Mucosa of stomach (tissue), 1 donor: ENCODE measurements around the gene AMZ2.
"Not testable (repeated sequence)": the region's sequence is repeated elsewhere in the genome, so short reads cannot be mapped to it uniquely, and the experiment has no call there.

Experiments
- H3K27me3 ChIP-seq: one replicate; pipeline ENCODE4 v1.7.0; 2013; ENCODE audit warnings: mild to moderate bottlenecking, low read length; ENCODE audit not compliant: control insufficient read depth, insufficient read depth
- H3K36me3 ChIP-seq: one replicate; pipeline ENCODE4 v1.7.0; 2013; ENCODE audit warnings: low read length; ENCODE audit not compliant: control insufficient read depth, insufficient read depth
- H3K4me1 ChIP-seq: one replicate; pipeline ENCODE4 v1.7.0; 2013; ENCODE audit warnings: mild to moderate bottlenecking, low read length; ENCODE audit not compliant: control insufficient read depth, insufficient read depth
- H3K4me3 ChIP-seq: one replicate; pipeline ENCODE4 v1.7.0; 2013; ENCODE audit warnings: low read length
- H3K9ac ChIP-seq: one replicate; pipeline ENCODE4 v1.7.0; 2013; ENCODE audit warnings: mild to moderate bottlenecking, low read length, moderate library complexity
- H3K9me3 ChIP-seq: one replicate; pipeline ENCODE4 v1.7.0; 2013; ENCODE audit warnings: mild to moderate bottlenecking, low read length, moderate library complexity; ENCODE audit not compliant: control insufficient read depth
- donor health status: Pancreatic carcinoma.

Gene AMZ2, protein sequence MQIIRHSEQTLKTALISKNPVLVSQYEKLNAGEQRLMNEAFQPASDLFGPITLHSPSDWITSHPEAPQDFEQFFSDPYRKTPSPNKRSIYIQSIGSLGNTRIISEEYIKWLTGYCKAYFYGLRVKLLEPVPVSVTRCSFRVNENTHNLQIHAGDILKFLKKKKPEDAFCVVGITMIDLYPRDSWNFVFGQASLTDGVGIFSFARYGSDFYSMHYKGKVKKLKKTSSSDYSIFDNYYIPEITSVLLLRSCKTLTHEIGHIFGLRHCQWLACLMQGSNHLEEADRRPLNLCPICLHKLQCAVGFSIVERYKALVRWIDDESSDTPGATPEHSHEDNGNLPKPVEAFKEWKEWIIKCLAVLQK

DNA sequence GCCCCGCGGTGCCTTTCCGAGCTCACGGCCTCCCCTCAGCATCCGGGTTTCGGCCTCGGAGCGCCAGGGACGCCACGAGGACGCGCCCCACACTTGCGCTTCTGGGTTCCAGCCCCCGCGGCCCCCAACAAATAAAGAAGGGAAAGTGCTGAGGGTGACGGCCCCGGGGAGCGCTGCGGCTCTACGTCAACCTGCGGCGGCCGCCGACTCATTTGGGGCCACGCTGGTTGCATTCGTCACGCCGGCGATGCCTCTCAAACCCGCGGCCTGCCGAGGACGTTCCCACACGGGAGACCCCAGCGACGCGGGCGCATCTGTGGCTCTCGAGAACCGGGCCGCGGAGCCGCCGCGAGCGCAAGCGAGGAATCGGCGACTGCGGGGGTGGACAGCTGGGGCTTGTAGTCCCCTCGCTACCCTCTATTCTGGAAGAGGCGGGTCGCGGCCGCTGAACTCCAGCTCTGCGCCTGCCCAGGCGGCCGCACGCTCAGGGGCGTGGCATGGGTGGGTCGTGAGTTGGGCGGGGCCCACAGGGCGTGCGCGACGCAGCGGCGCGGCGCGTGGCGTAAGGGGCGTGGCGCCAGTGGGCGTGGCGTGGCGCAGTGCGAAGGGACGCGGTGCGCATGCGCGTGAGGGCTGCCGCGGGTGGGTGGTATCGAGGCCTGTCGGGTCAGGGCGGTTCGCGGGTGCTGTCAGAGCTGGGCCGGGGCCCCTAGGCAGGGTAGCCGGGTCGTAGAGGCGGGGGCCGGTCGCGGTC, at the start of gene AMZ2:
TSS of gene AMZ2 (plus strand) at position 599 of the 754 bp plus-strand sequence. CDS start 2,145 bp downstream, outside the sequence.
- Histone ChIP-seq H3K36me3 (no peaks in the 10 kb centered on the region), H3K9me3 (no peaks in the 10 kb centered on the region), H3K27me3 (no peaks in the 10 kb centered on the region), H3K9ac (peak within 1 kb of the TSS; percentile 97), H3K4me1 (peaks cover 8% of the 10 kb centered on the region), H3K4me3 (peak within 1 kb of the TSS; percentile 83)

DNA sequence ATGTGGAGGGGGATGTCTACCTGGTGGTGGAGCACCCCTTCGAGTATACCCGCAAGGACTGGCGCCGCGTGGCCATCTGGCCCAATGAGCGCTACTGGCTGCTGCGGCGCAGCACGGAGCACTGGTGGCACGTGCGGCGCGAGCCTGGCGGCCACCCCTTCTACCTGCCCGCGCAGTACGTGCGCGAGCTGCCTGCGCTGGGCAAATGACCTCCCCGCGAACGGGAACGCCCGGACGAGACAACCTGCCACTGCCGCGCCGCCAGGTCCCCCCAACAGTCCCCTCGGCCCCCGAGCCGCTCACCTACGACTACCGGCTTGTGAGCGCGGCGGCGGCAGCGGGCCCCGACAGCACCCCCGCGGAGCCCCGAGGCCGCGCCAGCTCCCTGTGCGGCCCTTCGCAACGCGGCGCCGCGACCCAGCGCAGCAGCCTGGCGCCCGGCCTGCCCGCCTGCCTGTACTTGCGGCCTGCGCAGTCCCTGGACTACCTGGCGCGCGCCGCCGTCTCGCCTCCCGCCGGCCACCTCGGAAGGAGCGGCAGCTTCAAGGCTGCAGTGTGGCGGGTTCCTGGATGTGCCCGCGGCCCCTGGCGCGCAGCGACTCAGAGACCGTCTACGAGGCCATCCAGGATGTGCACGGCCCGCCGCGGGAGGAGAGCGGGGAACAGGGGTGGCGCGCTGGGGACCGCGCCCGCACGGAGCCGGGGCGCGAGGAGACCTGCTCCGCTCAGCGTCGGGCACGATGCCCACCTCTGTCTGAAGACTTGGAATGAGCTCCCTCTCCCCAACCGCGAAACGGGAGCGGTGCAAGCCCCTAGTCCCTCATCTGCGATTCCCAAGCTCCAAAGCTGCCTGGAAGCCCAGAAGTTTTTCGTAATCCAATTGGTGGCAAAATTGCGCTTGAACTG, 48.7 kb upstream of the AMZ2 start:
- H3K36me3 ChIP-seq: no peaks in the 10 kb centered on the region
- peaks cover 62% of the 10 kb centered on the region for H3K27me3 ChIP-seq
- no peak overlapping the region for H3K4me3 ChIP-seq
- no peaks in the 10 kb centered on the region for H3K9me3 ChIP-seq
- peaks cover 26% of the 10 kb centered on the region for H3K4me1 ChIP-seq
- no peak overlapping the region for H3K9ac ChIP-seq

DNA sequence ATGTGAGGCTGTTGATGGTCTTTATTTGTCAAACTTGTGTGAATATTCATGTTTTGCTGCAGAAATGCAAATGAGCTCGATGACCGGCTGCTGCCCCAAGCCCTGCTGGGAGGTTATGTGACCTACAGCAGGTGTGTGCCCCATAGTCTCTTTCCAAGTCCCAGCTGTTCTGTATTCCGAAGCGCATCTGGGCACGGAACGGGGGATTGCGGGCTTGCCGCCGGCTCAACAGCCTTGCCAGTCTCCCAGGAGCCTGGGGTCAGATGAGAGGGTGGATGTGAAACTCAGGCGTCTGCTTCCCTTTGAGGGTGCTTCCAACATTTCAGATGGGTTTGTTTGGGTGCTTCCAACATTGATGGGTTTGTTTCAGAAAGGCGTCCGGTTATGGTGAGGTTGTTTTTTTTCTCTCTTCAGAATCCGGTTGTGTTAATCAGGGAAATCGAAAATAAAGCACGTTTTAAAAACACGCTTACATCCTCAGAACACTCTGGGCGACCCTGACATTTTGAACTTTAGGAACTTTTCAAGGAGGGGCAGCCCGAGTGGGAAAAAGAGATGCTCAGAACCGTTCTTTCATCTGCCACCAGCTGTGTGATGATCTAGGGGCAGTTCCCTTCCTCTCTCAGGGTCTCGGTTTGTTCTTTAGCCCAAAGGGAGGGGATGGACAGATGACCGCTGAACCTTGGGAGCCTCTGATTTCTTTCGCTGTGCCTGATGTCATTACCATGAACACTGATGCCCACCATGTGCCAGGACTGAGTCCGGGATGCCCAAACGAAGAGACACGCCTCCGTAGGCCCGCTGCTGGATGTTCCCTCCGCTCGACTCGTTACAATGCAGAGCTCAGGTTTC, 47.8 kb upstream of the AMZ2 start:
- Histone ChIP-seq H3K4me1 (peaks cover 26% of the 10 kb centered on the region), H3K9ac (no peak overlapping the region), H3K4me3 (peak overlapping the region; percentile 31), H3K27me3 (peaks cover 62% of the 10 kb centered on the region), H3K36me3 (no peaks in the 10 kb centered on the region), H3K9me3 (no peaks in the 10 kb centered on the region)

DNA sequence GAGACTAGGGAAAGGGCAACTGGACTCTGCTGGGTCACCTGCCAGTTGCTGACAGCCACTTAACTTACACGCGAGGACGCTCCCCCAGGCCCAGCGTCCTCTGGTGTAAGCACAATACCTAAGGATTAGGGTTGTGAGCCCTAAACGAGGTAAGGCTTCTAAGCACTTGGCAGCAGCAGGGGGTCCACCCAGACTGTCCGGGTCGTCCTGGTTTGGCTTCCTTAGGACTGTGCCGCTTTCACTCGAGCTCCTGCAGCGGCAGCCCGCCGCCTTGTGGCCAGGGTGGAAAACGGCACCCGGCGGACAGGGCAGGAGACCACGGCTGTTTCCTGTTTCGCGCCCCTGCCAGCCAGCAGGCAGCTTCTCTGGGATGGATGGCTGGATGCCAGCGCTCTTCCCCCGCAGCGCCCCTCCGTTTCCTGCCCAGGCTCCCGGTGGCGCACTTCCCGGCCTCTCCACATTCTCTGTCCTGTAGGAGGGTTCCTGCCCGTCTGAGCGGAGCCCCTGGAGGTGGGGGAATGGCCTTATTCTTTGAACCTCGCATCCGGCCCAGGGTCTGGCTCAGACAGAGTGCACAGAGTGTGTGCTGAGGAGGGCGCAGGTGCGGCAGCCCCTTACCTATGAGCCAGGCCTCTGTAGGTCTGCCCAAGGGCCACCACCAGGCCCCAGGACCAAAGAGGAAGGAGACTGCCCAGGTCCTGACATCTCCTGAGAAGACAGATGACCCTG, 47.0 kb upstream of the AMZ2 start:
- Histone ChIP-seq H3K36me3 (no peaks in the 10 kb centered on the region), H3K9ac (no peak overlapping the region), H3K4me3 (peak overlapping the region; percentile 31), H3K9me3 (no peaks in the 10 kb centered on the region), H3K4me1 (peaks cover 26% of the 10 kb centered on the region), H3K27me3 (peaks cover 54% of the 10 kb centered on the region)

DNA sequence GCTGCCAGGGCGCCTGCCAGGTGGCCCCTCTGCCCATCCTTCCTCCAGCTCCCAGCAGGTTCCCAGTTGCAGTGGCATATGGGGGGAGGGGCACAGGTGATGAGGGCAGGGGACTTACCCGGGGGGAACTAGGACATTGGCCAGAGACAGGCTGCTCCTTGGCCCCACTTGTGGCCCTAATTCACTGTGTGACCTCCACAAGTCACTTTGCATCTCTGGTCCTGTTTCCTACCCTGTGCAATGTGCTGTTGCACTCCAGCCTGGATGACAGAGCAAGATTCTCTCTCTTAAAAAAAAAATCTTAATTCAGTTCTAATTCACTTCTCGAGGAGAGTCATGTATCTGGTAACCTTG, 46.4 kb upstream of the AMZ2 start:
- Histone ChIP-seq H3K4me1 (peaks cover 26% of the 10 kb centered on the region), H3K27me3 (peaks cover 49% of the 10 kb centered on the region)
- not testable (repeated sequence) for H3K36me3 ChIP-seq, H3K4me3 ChIP-seq, H3K9me3 ChIP-seq, H3K9ac ChIP-seq

DNA sequence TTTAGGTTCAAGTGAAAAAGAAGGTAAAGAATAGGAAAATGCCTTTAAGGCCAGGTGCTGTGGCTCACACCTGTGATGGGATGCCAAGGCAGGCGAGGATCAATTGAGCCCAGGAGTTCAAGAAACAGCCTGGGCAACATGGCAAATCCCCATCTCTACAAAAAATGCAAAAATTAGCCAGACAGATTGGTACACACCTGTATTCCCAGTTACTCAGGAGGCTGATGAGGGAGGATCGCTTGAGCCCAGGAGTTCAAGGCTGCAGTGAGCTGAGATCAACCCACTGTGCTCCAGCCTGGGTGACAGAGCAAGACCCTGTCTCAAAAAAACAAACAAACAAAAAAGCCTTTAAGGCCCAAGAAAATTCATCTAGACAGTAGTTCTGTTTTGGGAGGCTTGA, 45.5 kb upstream of the AMZ2 start:
- H3K4me3 ChIP-seq, H3K9me3 ChIP-seq, H3K36me3 ChIP-seq, H3K9ac ChIP-seq: not testable (repeated sequence)
- Histone ChIP-seq H3K27me3 (peaks cover 40% of the 10 kb centered on the region), H3K4me1 (peaks cover 21% of the 10 kb centered on the region)

DNA sequence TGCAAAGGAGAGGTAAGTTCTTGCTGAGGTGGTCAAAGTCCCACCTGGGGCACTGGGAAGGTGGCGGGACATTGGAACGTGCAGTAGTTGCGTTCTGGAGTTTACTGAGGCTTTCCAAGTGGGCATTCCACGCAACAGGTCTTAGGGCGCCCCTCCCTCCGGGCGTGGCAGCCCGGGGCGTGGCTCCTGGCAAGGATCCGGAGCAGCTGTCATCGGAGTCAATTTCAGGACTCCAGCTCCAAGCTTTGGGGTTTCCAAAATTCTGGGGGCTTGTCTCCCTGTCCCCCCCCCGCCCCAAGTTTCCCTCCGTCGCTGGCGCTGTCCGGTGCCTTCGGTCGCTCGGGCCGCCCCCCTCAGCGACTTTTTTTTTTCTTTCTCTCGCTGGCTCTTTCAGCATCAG, 43.1 kb upstream of the AMZ2 start:
- H3K4me3 ChIP-seq: no peak overlapping the region

DNA sequence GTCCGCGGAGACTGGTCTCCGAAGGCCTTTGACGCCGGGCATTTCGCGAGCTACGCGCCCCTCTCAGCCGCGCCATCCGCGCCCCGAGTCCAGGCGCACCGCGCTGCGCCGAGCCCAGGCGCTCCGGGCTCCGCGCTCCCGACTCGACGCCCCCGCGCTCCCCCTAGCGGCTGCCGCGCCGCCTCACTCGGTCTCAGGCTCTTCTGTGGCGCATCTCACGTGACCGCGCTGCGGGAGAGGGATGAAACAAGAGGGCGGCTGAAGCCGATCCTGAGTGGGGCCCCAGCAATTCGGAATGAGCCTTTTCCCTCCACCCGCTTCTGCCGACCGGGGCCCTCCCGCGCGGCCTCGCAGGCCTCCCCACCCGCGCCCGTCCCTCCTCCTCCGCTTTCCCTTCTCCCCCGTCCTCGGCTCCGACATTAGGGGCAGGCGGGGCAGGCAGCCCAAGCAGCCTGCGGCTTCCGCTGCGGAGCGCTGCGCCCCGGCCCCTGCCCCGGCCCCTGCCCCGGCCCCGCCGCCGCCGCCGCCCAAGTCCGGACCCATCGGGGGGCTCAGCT, 42.5 kb upstream of the AMZ2 start:
- H3K4me1 ChIP-seq: peaks cover 4% of the 10 kb centered on the region
- H3K27me3 ChIP-seq: peaks cover 10% of the 10 kb centered on the region
- H3K4me3 ChIP-seq: peak overlapping the region; percentile 41
- peak overlapping the region; percentile 61 for H3K9ac ChIP-seq
- H3K9me3 ChIP-seq: no peaks in the 10 kb centered on the region
- no peaks in the 10 kb centered on the region for H3K36me3 ChIP-seq

More for the DNA sequence above, 43.1 kb upstream of the AMZ2 start:
- H3K4me1 ChIP-seq: peaks cover 8% of the 10 kb centered on the region
- H3K9me3 ChIP-seq: no peaks in the 10 kb centered on the region
- peak overlapping the region; percentile 34 for H3K9ac ChIP-seq
- H3K27me3 ChIP-seq: peaks cover 16% of the 10 kb centered on the region
- H3K36me3 ChIP-seq: no peaks in the 10 kb centered on the region

DNA sequence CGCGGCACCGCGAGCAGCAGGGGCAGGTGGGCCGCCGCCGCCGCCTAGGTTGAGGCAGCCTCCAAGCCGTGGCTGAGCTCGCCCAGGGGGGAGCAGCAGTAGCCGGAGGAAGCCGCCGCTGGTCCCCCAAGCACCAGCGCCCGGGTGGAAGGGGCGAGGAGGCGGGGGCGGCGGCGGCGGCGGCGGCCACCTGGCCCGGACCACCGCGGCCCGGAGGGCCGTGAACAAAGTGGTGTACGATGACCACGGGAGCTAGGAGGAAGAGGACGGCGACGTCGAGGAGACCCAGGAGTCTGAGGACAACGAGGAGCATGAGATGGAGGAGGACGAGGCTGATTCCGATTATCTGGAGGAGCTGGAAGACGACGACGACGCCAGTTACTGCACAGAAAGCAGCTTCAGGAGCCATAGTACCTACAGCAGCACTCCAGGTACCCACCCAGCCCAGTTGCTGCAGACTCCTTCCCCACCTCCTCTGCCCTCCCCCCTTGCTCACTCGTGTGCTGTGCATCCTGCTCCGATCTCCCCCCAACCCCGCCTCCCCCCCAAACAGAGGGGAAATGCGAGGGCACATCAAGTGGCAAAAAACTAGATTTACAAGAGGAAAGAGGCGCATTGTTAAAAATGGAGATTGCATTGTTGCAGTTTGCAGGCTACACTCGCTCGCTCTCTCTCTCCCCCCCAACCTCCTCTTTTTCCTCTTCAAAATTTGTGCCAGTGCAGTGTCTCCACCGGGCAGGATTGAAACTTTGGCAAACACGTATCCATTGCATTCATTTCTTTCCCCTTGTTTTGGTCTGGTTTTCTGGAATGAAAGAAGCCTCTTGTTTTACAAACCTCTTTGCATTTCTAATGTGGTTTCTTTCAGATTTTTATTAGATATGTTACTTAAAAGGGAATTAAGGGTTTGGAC, 41.8 kb upstream of the AMZ2 start:
- H3K9ac ChIP-seq: peak overlapping the region; percentile 61
- H3K9me3 ChIP-seq: no peaks in the 10 kb centered on the region
- H3K27me3 ChIP-seq: peaks cover 4% of the 10 kb centered on the region
- H3K36me3 ChIP-seq: no peaks in the 10 kb centered on the region
- no peaks in the 10 kb centered on the region for H3K4me1 ChIP-seq
- peak overlapping the region; percentile 41 for H3K4me3 ChIP-seq

DNA sequence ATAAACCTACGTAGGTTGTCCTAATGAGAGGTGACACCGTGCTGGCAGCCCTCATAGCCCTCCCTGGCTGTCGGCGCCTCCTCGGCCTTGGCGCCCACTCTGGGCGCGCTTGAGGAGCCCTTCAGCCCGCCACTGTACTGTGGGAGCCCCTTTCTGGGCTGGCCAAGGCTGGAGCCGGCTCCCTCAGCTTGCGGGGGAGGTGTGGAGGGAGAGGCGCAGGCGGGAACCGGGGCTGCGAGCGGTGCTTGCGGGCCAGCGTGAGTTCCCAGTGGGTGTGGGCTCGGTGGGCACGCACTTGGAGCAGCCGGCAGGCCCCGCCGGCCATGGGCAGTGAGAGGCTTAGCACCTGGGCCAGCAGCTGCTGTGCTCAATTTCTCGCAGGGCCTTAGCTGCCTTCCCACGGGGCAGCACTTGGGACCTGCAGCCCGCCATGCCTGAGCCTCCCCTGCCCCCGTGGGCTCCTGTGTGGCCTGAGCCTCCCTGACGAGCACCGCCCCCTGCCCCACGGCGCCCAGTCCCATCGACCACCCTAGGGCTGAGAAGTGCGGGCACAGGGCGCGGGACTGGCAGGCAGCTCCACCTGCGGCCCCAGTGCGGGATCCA, 40.1 kb upstream of the AMZ2 start:
- no peaks in the 10 kb centered on the region for H3K36me3 ChIP-seq
- H3K27me3 ChIP-seq: no peaks in the 10 kb centered on the region
- no peaks in the 10 kb centered on the region for H3K4me1 ChIP-seq
- H3K4me3 ChIP-seq: no peak overlapping the region
- no peaks in the 10 kb centered on the region for H3K9me3 ChIP-seq
- H3K9ac ChIP-seq: no peak overlapping the region
